KMS-11 (cell line): ENCODE results near the gene KIAA0753.

Source experiments
- H2AFZ ChIP-seq: fragments of 200-600 bp; sonication (generic); 2 replicates; pipeline ENCODE4 v1.6.1; 2016; ENCODE audit warnings: antibody characterized with exemption, mixed run types, low read depth
- H3K27ac ChIP-seq: fragments of 200-600 bp; sonication (generic); 2 replicates; pipeline ENCODE4 v1.6.1; 2016; ENCODE audit warnings: mild to moderate bottlenecking, mixed run types
- H3K27me3 ChIP-seq: fragments of 200-600 bp; sonication (generic); 2 replicates; pipeline ENCODE4 v1.6.1; 2017; ENCODE audit warnings: mild to moderate bottlenecking, low read depth, mixed run types, moderate library complexity; ENCODE audit not compliant: insufficient read depth
- H3K36me3 ChIP-seq: fragments of 200-600 bp; sonication (generic); 2 replicates; pipeline ENCODE4 v1.6.1; 2017; ENCODE audit warnings: mild to moderate bottlenecking, mixed run types; ENCODE audit not compliant: insufficient read depth
- H3K4me1 ChIP-seq: fragments of 200-600 bp; sonication (generic); 2 replicates; pipeline ENCODE4 v1.6.1; 2016; ENCODE audit warnings: mild to moderate bottlenecking, low read depth, mixed run types; ENCODE audit not compliant: poor library complexity, severe bottlenecking
- H3K4me2 ChIP-seq: fragments of 200-600 bp; sonication (generic); 2 replicates; pipeline ENCODE4 v1.7.0; 2016; ENCODE audit warnings: mild to moderate bottlenecking, mixed run types
- H3K4me3 ChIP-seq: fragments of 200-600 bp; sonication (generic); IDR thresholded peaks from 2 replicates; pipeline ENCODE4 v1.6.1; 2017; ENCODE audit warnings: low read depth, low read length, mixed read lengths; ENCODE audit not compliant: insufficient read depth
- H3K79me2 ChIP-seq: fragments of 200-600 bp; sonication (generic); 2 replicates; pipeline ENCODE4 v1.6.1; 2016; ENCODE audit warnings: low read depth, mixed run types; ENCODE audit not compliant: insufficient read depth
- H3K9ac ChIP-seq: fragments of 200-600 bp; sonication (generic); 2 replicates; pipeline ENCODE4 v1.6.1; 2016; ENCODE audit warnings: mild to moderate bottlenecking, mixed run types
- H4K20me1 ChIP-seq: fragments of 200-600 bp; sonication (generic); 2 replicates; pipeline ENCODE4 v1.6.1; 2016; ENCODE audit warnings: mild to moderate bottlenecking, mixed run types; ENCODE audit not compliant: insufficient read depth
- CTCF ChIP-seq: fragments of 200-600 bp; sonication (generic); conservative IDR thresholded peaks from 2 replicates; pipeline ENCODE4 v1.6.1; 2017; ENCODE audit warnings: low read depth, mild to moderate bottlenecking, antibody characterized with exemption, low read length, moderate library complexity, mixed read lengths

KIAA0753 gene

DNA sequence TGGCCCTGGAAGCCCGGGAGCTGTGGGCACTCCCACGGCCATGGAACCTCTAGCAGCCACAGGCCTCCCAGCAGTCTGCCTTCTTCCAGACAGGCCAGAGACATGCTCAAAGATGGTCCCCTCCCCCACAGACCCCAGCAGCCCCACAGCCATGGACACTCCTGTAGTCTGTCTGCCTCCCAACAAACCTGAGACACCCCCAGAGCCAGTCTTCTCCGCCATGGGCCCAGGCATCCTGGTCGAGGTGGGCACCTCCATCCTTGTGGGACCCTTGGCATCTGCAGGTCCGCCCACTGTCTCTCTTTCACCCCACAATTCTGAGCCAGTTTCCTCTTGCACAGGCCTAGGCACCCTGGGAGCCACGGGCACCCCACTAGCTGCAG, 3.1 kb downstream of the KIAA0753 start:
- Histone ChIP-seq H3K9ac (no peak overlapping the region), H3K27ac (no peak overlapping the region), H3K36me3 (no peaks in the 10 kb centered on the region), H3K79me2 (no peaks in the 10 kb centered on the region), H3K4me3 (no peak overlapping the region), H4K20me1 (no peaks in the 10 kb centered on the region), H3K4me2 (no peak overlapping the region), H3K27me3 (no peaks in the 10 kb centered on the region), H3K4me1 (no peaks in the 10 kb centered on the region), H2AFZ (no peak overlapping the region)
- no peak for TF ChIP-seq CTCF

DNA sequence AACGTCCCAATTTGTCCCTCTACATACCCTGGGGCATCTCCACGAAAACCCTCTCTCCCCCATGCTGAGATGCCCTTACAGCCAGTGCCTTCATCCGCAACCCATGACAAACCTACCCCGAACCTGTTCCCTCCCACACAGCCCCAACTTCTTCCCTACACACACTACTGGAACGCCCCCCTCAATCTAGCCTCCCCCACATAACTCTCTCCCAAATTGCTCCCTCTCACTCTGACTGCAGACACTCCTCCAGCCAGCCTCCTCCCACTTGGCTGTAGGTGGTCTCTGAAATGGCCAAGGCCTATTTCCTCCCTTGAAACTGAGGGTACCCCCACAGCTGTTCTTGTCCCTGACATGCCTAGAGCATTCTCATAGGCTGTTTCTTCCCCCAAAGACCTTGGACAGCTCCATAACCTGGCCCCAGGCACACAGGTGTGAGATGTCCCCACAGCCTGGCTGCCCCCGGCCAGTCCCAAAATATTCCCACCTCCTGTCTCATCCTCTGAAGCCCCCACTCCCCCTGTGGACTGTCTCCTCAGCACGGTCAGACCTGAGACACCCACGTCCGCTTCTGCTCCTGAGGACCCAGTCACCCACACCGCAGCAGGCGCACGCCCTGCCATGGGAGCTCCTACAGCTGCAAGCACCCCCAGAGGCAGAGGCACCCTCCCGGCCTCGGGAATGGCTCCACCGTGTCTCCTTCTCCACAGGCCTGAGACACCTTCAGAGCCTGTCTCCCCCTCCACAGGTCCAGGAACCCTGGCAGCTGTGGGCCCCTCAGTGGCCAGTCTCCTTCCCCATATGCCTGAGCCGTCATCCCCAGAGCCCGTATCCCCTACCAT, 3.7 kb downstream of the KIAA0753 start:
- no peak overlapping the region for H2AFZ ChIP-seq
- H4K20me1 ChIP-seq = no peaks in the 10 kb centered on the region
- H3K27ac ChIP-seq = no peak overlapping the region
- no peak for TF ChIP-seq CTCF
- no peaks in the 10 kb centered on the region for H3K27me3 ChIP-seq
- no peaks in the 10 kb centered on the region for H3K36me3 ChIP-seq
- no peak overlapping the region for H3K4me3 ChIP-seq
- H3K4me2 ChIP-seq = no peak overlapping the region
- no peak overlapping the region for H3K9ac ChIP-seq
- H3K4me1 ChIP-seq = no peaks in the 10 kb centered on the region
- H3K79me2 ChIP-seq = no peaks in the 10 kb centered on the region

DNA sequence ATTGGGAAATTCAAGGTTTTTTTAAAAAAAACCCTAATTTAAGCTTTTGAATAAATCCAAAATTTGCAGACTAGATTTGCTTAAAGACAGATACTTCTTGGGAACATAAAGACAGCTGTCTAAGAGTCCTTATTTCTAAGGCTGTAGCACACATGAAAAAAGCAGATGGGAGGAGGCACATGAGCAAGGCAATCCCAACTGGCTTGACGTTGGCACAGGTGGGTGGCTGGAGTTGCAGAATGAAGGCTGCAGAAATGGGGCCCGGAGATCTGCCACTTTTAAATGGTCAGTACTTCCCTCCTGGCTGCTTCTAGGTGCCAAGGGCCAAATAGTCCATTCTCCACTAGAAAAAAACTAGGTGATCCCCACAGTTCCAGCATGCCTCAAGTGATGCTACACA, 4.4 kb downstream of the KIAA0753 start:
- Histone ChIP-seq H3K27ac (no peak overlapping the region), H3K9ac (no peak overlapping the region), H4K20me1 (no peaks in the 10 kb centered on the region), H3K27me3 (no peaks in the 10 kb centered on the region), H2AFZ (no peak overlapping the region), H3K4me1 (no peaks in the 10 kb centered on the region), H3K4me3 (no peak overlapping the region), H3K36me3 (no peaks in the 10 kb centered on the region), H3K4me2 (no peak overlapping the region), H3K79me2 (no peaks in the 10 kb centered on the region)
- no peak for TF ChIP-seq CTCF

DNA sequence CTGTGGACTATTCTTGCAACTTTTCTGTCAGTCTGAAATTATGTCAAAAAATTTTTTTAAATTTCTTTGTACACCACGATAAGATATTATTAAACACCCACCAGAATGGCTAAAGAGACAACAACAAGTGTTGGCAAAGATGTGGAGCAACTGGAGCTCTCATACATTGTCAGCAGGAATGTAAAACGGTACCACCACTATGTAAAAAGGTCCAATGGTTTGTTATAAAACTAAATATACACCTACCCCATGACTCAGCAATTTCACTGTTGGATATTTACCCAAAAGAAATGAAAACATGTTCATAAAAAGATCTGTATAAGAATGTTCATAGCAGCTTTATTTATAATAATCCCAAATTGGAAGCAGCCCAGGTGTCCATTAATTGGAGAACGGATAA, 7.2 kb downstream of the KIAA0753 start:
- no peaks in the 10 kb centered on the region for H3K27me3 ChIP-seq
- no peak for TF ChIP-seq CTCF

More for the DNA sequence above, 7.2 kb downstream of the KIAA0753 start:
- H2AFZ ChIP-seq = no peak overlapping the region
- no peaks in the 10 kb centered on the region for H4K20me1 ChIP-seq
- H3K4me2 ChIP-seq = no peak overlapping the region
- H3K4me3 ChIP-seq = no peak overlapping the region
- no peaks in the 10 kb centered on the region for H3K4me1 ChIP-seq
- H3K27ac ChIP-seq = no peak overlapping the region
- H3K79me2 ChIP-seq = no peaks in the 10 kb centered on the region
- no peaks in the 10 kb centered on the region for H3K36me3 ChIP-seq
- no peak overlapping the region for H3K9ac ChIP-seq
